ENCODE data around the gene OR6S1. TPM values are rescaled to one million over a fixed set of nuclear protein-coding genes. Genes with fewer than 3 reads are reported as not detected.

The OR6S1 gene
- total RNA-seq, 6 experiments from 2014 or later, result not detected

GRCh38 chr14:20683125-20683890 lies 41.8 kb upstream of the OR6S1 start:
- Histone ChIP-seq H3K36me3 (no peaks in the 10 kb centered on the region), H3K4me3 (peak overlapping the region; percentile 71 to 80 (median 71)), H3K4me1 (peaks cover 0 to 28% (median 6%) of the 10 kb centered on the region in 4 donors), H3K27me3 (no peaks in the 10 kb centered on the region), H3K27ac (peak overlapping the region; percentile 96 to 100 (median 99)), H3K9me3 (no peaks in the 10 kb centered on the region)
- DNase-seq (peak in 2 of 3 donors; percentile 49 to 66), ATAC-seq (peak; percentile 21 to 28 (median 25))
- intact Hi-C loops (cut with DNase I), result loop anchor here (10.0 kb wide), 2 partner anchors 69 to 359 kb away; no protein-coding TSS in a partner anchor
- TF ChIP-seq POLR2A (IDR thresholded peaks at IDR 0.05), result no peak
- no peak for TF ChIP-seq CTCF (IDR thresholded peaks at IDR 0.05)
- WGBS (ENCODE audit: insufficient coverage, low coverage, low lambda C conversion rate, missing lambda C conversion rate), result 0% methylated on average over 36 of the region's 38 CpGs

- DNase-seq, result peak; percentile 88 to 92 (median 90)
- peak; percentile 64 to 81 (median 67) for ATAC-seq
- Histone ChIP-seq H3K27ac (peak overlapping the region; percentile 96 to 100 (median 99)), H3K36me3 (no peaks in the 10 kb centered on the region), H3K4me1 (peaks cover 0 to 21% (median 6%) of the 10 kb centered on the region in 4 donors), H3K27me3 (no peaks in the 10 kb centered on the region), H3K9me3 (no peaks in the 10 kb centered on the region), H3K4me3 (peak overlapping the region; percentile 71 to 80 (median 71))
- TF ChIP-seq CTCF (IDR thresholded peaks at IDR 0.05) (peak in 3 of 4 donors; percentile 18 to 21 (median 20)), POLR2A (IDR thresholded peaks at IDR 0.05) (peak; percentile 96)
- intact Hi-C loops (cut with DNase I), result loop anchor here (10.0 kb wide), 2 partner anchors 68 to 358 kb away; no protein-coding TSS in a partner anchor
- 0% methylated on average over 19 of the region's 40 CpGs for WGBS (ENCODE audit: insufficient coverage, low coverage, low lambda C conversion rate, missing lambda C conversion rate)
Measured at GRCh38 chr14:20682435-20683124, 41.1 kb upstream of the OR6S1 start.

GRCh38 chr14:20682127-20682434 lies 40.6 kb upstream of the OR6S1 start:
- intact Hi-C loops (cut with DNase I), result loop anchor here (10.0 kb wide), 2 partner anchors 67 to 357 kb away; no protein-coding TSS in a partner anchor
- peak overlapping the region; percentile 96 to 100 (median 99) for H3K27ac ChIP-seq

More at GRCh38 chr14:20682127-20682434, 40.6 kb upstream of the OR6S1 start:
- no peaks in the 10 kb centered on the region for H3K36me3 ChIP-seq
- no peaks in the 10 kb centered on the region for H3K27me3 ChIP-seq
- ATAC-seq (no peak), DNase-seq (no peak)
- H3K9me3 ChIP-seq, result no peaks in the 10 kb centered on the region
- peaks cover 0 to 16% (median 6%) of the 10 kb centered on the region in 4 donors for H3K4me1 ChIP-seq
- TF ChIP-seq POLR2A (IDR thresholded peaks at IDR 0.05), result no peak
- no peak for TF ChIP-seq CTCF (IDR thresholded peaks at IDR 0.05)
- H3K4me3 ChIP-seq, result peak overlapping the region; percentile 71 to 80 (median 71)
- 0% methylated on average over 6 of the region's 11 CpGs for WGBS (ENCODE audit: insufficient coverage, low coverage, low lambda C conversion rate, missing lambda C conversion rate)
